HepG2 (cell line): Measurements from ENCODE around the gene TMCO4. TPM values are rescaled to one million over a fixed set of nuclear protein-coding genes. Genes with fewer than 3 reads are reported as not detected.
A peak's percentile ranks its signal among the peaks of the same experiment; 100 is the strongest.

ENCODE experiments used
- CBFB ChIP-seq: sonication (generic); formaldehyde crosslinking; IDR thresholded peaks from 2 replicates; pipeline ENCODE4 v1.4.0; 2020; ENCODE audit warnings: missing genetic modification reagents
- ELF4 ChIP-seq: sonication (generic); formaldehyde crosslinking; IDR thresholded peaks from 2 replicates; pipeline ENCODE4 v1.5.0; 2020; ENCODE audit warnings: missing genetic modification reagents, mild to moderate bottlenecking, moderate library complexity, borderline replicate concordance
- EP300 ChIP-seq, 3 experiments: sonication (generic) in 1 of 3; formaldehyde crosslinking in 1 of 3; IDR thresholded peaks; 2 replicates each; pipeline versions ENCODE4 v1.5.1 to v1.6.1; 2011 to 2020; ENCODE audit warnings: low read depth in 2 of 3, low read length in 2 of 3, borderline replicate concordance in 1 of 3, improper control_type of control experiment in 1 of 3, mild to moderate bottlenecking in 1 of 3, missing genetic modification reagents in 1 of 3, moderate library complexity in 1 of 3
- FUBP1 ChIP-seq: sonication (generic); formaldehyde crosslinking; IDR thresholded peaks from 2 replicates; pipeline ENCODE4 v1.5.1; 2020; ENCODE audit warnings: missing genetic modification reagents, mild to moderate bottlenecking, borderline replicate concordance
- HNF1B ChIP-seq: sonication (generic); formaldehyde crosslinking; IDR thresholded peaks from 2 replicates; pipeline ENCODE4 v1.5.1; 2020; ENCODE audit warnings: mild to moderate bottlenecking, moderate library complexity, missing genetic modification reagents
- HNRNPL ChIP-seq: fragments of 200-400 bp; formaldehyde crosslinking; IDR thresholded peaks from 2 replicates; pipeline ENCODE4 v1.6.1; 2017; ENCODE audit warnings: mild to moderate bottlenecking, low read depth, low read length
- MAFK ChIP-seq, 2 experiments: IDR thresholded peaks in 1 of 2; conservative IDR thresholded peaks in 1 of 2; 2 replicates each; pipeline ENCODE4 v1.6.1; 2011; ENCODE audit warnings: improper control_type of control experiment in 2 of 2, low read length in 2 of 2
- MTA1 ChIP-seq: sonication (generic); formaldehyde crosslinking; IDR thresholded peaks from 2 replicates; pipeline ENCODE4 v1.4.0; 2020; ENCODE audit warnings: missing genetic modification reagents, mild to moderate bottlenecking, borderline replicate concordance
- NKX3-1 ChIP-seq: sonication (generic); formaldehyde crosslinking; IDR thresholded peaks from 2 replicates; pipeline ENCODE4 v1.5.0; 2020; ENCODE audit warnings: missing genetic modification reagents
- RXRB ChIP-seq: IDR thresholded peaks from 2 replicates; pipeline ENCODE4 v1.6.1; 2016; ENCODE audit warnings: borderline replicate concordance, missing genetic modification reagents, missing compliant biosample characterization
- SOX5 ChIP-seq: IDR thresholded peaks from 2 replicates; pipeline ENCODE4 v1.6.1; 2016; ENCODE audit warnings: borderline replicate concordance
- SRY ChIP-seq: sonication (generic); formaldehyde crosslinking; IDR thresholded peaks from 2 replicates; pipeline ENCODE4 v1.8.0; 2022; ENCODE audit warnings: mild to moderate bottlenecking, missing genetic modification reagents
- TBX3 ChIP-seq: fragments of 450-650 bp; IDR thresholded peaks from 2 replicates; pipeline ENCODE4 v1.6.1; 2017; ENCODE audit warnings: antibody characterized with exemption, mild to moderate bottlenecking, inconsistent platforms, borderline replicate concordance
- YY1 ChIP-seq: IDR thresholded peaks from 2 replicates; pipeline ENCODE4 v1.6.1; 2011; ENCODE audit warnings: low read length, low read depth, moderate library complexity, mild to moderate bottlenecking; ENCODE audit not compliant: insufficient read depth, insufficient replicate concordance
- ZBTB21 ChIP-seq: sonication (generic); formaldehyde crosslinking; IDR thresholded peaks from 2 replicates; pipeline ENCODE4 v1.4.0; 2020; ENCODE audit warnings: missing genetic modification reagents
- ZNF10 ChIP-seq: sonication (generic); formaldehyde crosslinking; IDR thresholded peaks from 2 replicates; pipeline ENCODE4 v1.4.0; 2020; ENCODE audit warnings: mild to moderate bottlenecking, low read depth, missing genetic modification reagents, borderline replicate concordance
- ZNF335 ChIP-seq: sonication (generic); formaldehyde crosslinking; IDR thresholded peaks from 2 replicates; pipeline ENCODE4 v1.4.0; 2020; ENCODE audit warnings: missing genetic modification reagents
- ZNF616 ChIP-seq: sonication (generic); formaldehyde crosslinking; IDR thresholded peaks from 2 replicates; pipeline ENCODE4 v1.5.0; 2020; ENCODE audit warnings: low read depth, mild to moderate bottlenecking, missing genetic modification reagents
- ZNF788 ChIP-seq: sonication (generic); formaldehyde crosslinking; IDR thresholded peaks from 2 replicates; pipeline ENCODE4 v1.5.0; 2020; ENCODE audit warnings: mild to moderate bottlenecking, missing genetic modification reagents, borderline replicate concordance
- ZNF792 ChIP-seq: IDR thresholded peaks from 2 replicates; pipeline ENCODE4 v1.6.1; 2016
- ZNF83 ChIP-seq: sonication (generic); formaldehyde crosslinking; IDR thresholded peaks from 2 replicates; pipeline ENCODE4 v1.4.0; 2020; ENCODE audit warnings: missing genetic modification reagents, mild to moderate bottlenecking, borderline replicate concordance
- ZSCAN25 ChIP-seq: sonication (generic); formaldehyde crosslinking; IDR thresholded peaks from 2 replicates; pipeline ENCODE4 v1.8.0; 2022; ENCODE audit warnings: mild to moderate bottlenecking, missing genetic modification reagents
- polyA plus RNA-seq, 8 experiments: library from polyadenylated mRNA; depleted of rRNA in 3 of 8; stranded (reverse) in 7 of 8; unstranded in 1 of 8; fragments of >200 nt; fragmentation: Illumina TruSeq in 4 of 8; extraction: Trizol in 4 of 8; gene quantifications; 2 replicates each; pipeline versions ENCODE4 v1.2.1 to v1.2.3, GENCODE V29; 2011 to 2016; ENCODE audit warnings: low read depth in 4 of 8, missing spikeins in 1 of 8, mixed read lengths in 1 of 8; ENCODE audit not compliant: insufficient read depth in 1 of 8
- total RNA-seq, 5 experiments: library from RNA; depleted of rRNA; stranded (reverse); fragments of >200 nt; fragmentation: Illumina TruSeq; extraction: Trizol; gene quantifications; 2 replicates each; pipeline ENCODE4 v1.2.3, GENCODE V29; 2016; ENCODE audit warnings: low read depth in 1 of 5

Gene TMCO4
- total and polyA plus RNA-seq, 2 of the 13 experiments (the other 11 are each of a cell fraction or from before 2014, with no cell fraction given) = 2.1 to 4.1 TPM

- TF ChIP-seq CBFB (no peak), MAFK (conservative IDR thresholded peaks at IDR 0.05 in 1 of 2, IDR thresholded peaks at IDR 0.05 in 1 of 2; ENCODE audit: low read length in 2 of 2) (no peak), ZNF788 (no peak), ELF4 (CRISPR knock-in tag) (no peak), ZNF616 (CRISPR knock-in tag) (no peak), ZSCAN25 (CRISPR knock-in tag) (no peak), YY1 (no peak), MTA1 (CRISPR knock-in tag) (no peak), HNF1B (no peak), ZBTB21 (CRISPR knock-in tag) (no peak), FUBP1 (no peak), EP300 (IDR thresholded peaks at IDR 0.05; ENCODE audit: low read depth in 2 of 2, low read length in 2 of 2) (no peak), EP300 (CRISPR knock-in tag; IDR thresholded peaks at IDR 0.05; ENCODE audit: borderline replicate concordance) (no peak), RXRB (peak; percentile 25; the same call in 1 of the 2 replicates), NKX3-1 (CRISPR knock-in tag) (no peak; the same call in 1 of the 2 replicates), SOX5 (no peak), ZNF335 (CRISPR knock-in tag) (peak; percentile 47; the same call in 1 of the 2 replicates), TBX3 (no peak), ZNF83 (CRISPR knock-in tag) (no peak), ZNF10 (CRISPR knock-in tag) (no peak), ZNF792 (CRISPR knock-in tag) (no peak), SRY (CRISPR knock-in tag) (peak; percentile 48; the same call in 1 of the 2 replicates), HNRNPL (no peak)
These were observed 123.2 kb downstream of the TMCO4 start (continued) for GRCh38 chr1:19676438-19676922.
